Endothelial cell of umbilical vein (primary cell): ENCODE results near the gene TREML1. TPM values are rescaled to one million over a fixed set of nuclear protein-coding genes. Genes with fewer than 3 reads are reported as not detected.

Source experiments
- BruUV-seq: library from RNA; stranded (reverse); fragments of 400-500 nt; replicated peaks from 2 replicates; lab custom pipeline; 2021; lab: Mats Ljungman, UMichigan
- CTCF ChIA-PET: fragments of 300-600, 350-600 bp; sonication (Branson Sonifier 250); formaldehyde crosslinking; loops from one replicate; lab custom pipeline; 2021; ENCODE audit warnings: antibody characterized with exemption, inconsistent platforms; lab: Charles Lee
- POLR2A ChIA-PET: fragments of 300-600, 350-600 bp; sonication (Branson Sonifier 250); formaldehyde crosslinking; loops from one replicate; lab custom pipeline; 2021; ENCODE audit warnings: antibody characterized with exemption, inconsistent platforms; lab: Charles Lee
- DNase-seq: peaks from one replicate; pipeline ENCODE4 v3.0.0-alpha.2; 2011; ENCODE audit warnings: low read depth, low spot score
- FAIRE-seq: peaks from 2 replicates; lab custom pipeline; 2011; peaks lifted over from hg19 to GRCh38; lab: Jason Lieb, UNC
- H2AFZ ChIP-seq: 2 replicates; pipeline ENCODE4 v1.6.0; 2012; ENCODE audit warnings: low read depth, low read length, control low read depth, inconsistent platforms
- H3K27ac ChIP-seq: 2 replicates; pipeline ENCODE4 v1.5.1; 2011; ENCODE audit warnings: low read depth, mild to moderate bottlenecking, control low read depth, low read length, moderate library complexity; ENCODE audit not compliant: insufficient read depth
- H3K27me3 ChIP-seq, 2 experiments: 2 replicates each; pipeline versions ENCODE4 v1.6.0 to v1.6.1; 2011; ENCODE audit warnings: low read length in 2 of 2, mixed read lengths in 1 of 2; ENCODE audit not compliant: control insufficient read depth in 2 of 2, insufficient read depth in 2 of 2
- H3K36me3 ChIP-seq, 2 experiments: 2 replicates in 1 of 2; 3 replicates in 1 of 2; pipeline ENCODE4 v1.5.1; 2011; ENCODE audit warnings: low read length in 2 of 2, mild to moderate bottlenecking in 1 of 2, moderate library complexity in 1 of 2; ENCODE audit not compliant: control insufficient read depth in 2 of 2, insufficient read depth in 2 of 2; ENCODE audit errors: extremely low read depth in 1 of 2
- H3K4me1 ChIP-seq: 3 replicates; pipeline ENCODE4 v1.5.1; 2011; ENCODE audit warnings: mild to moderate bottlenecking, low read length; ENCODE audit not compliant: control insufficient read depth, insufficient read depth; ENCODE audit errors: extremely low read depth
- H3K4me2 ChIP-seq: 2 replicates; pipeline ENCODE4 v1.6.1; 2011; ENCODE audit warnings: low read length, control low read depth, mixed read lengths; ENCODE audit not compliant: insufficient read depth
- H3K4me3 ChIP-seq, 3 experiments: fragments of 200-600 bp in 1 of 3; sonication (generic), shearing (Covaris generic) in 1 of 3; replicated peaks in 1 of 3; 2 replicates each; pipeline ENCODE4 v1.5.1; 2011 to 2016; ENCODE audit warnings: control low read depth in 3 of 3, low read length in 3 of 3, mild to moderate bottlenecking in 2 of 3, inconsistent platforms in 1 of 3, low read depth in 1 of 3, moderate library complexity in 1 of 3; ENCODE audit not compliant: insufficient read depth in 1 of 3
- H3K79me2 ChIP-seq: 2 replicates; pipeline ENCODE4 v1.6.0; 2012; ENCODE audit warnings: low read length, inconsistent platforms; ENCODE audit not compliant: control insufficient read depth, insufficient read depth
- H3K9ac ChIP-seq: replicated peaks from 2 replicates; pipeline ENCODE3; 2011; ENCODE audit warnings: low read length, control low read depth; ENCODE audit not compliant: insufficient read depth; ENCODE audit errors: extremely low read depth
- H3K9me1 ChIP-seq: replicated peaks from 3 replicates; pipeline ENCODE4 v1.6.0; 2011; ENCODE audit warnings: mild to moderate bottlenecking, low read length; ENCODE audit not compliant: control insufficient read depth, insufficient read depth; ENCODE audit errors: extremely low read depth
- H3K9me3 ChIP-seq: replicated peaks from 2 replicates; pipeline ENCODE4 v1.5.1; 2012; ENCODE audit warnings: low read length, inconsistent platforms; ENCODE audit not compliant: control insufficient read depth, insufficient read depth
- H4K20me1 ChIP-seq: replicated peaks from 2 replicates; pipeline ENCODE3; 2011; ENCODE audit warnings: mild to moderate bottlenecking, low read length; ENCODE audit not compliant: control insufficient read depth, insufficient read depth; ENCODE audit errors: extremely low read depth
- EZH2 ChIP-seq: IDR thresholded peaks from 2 replicates; pipeline ENCODE4 v1.6.1; 2012; ENCODE audit warnings: borderline replicate concordance, low read depth, mild to moderate bottlenecking, moderate library complexity, low read length, inconsistent platforms; ENCODE audit not compliant: severe bottlenecking
- GATA2 ChIP-seq: IDR thresholded peaks from 2 replicates; pipeline ENCODE4 v1.7.0; 2011; ENCODE audit warnings: low read depth, mild to moderate bottlenecking, moderate library complexity, mixed read lengths, low read length; ENCODE audit not compliant: insufficient read length, insufficient read depth
- POLR2A ChIP-seq: IDR thresholded peaks from 2 replicates; pipeline ENCODE4 v1.6.1; 2012; ENCODE audit warnings: low read depth, mild to moderate bottlenecking, control low read depth, low read length
- POLR2AphosphoS5 ChIP-seq: IDR thresholded peaks from 2 replicates; pipeline ENCODE4 v1.6.1; 2012; ENCODE audit warnings: low read depth, mild to moderate bottlenecking, control low read depth, low read length, moderate library complexity; ENCODE audit not compliant: insufficient read depth
- dilution Hi-C: fragments of 300-500 bp; cut with MboI; formaldehyde crosslinking; loops from one replicate; pipeline ENCODE4 v1.15.0; 2019; ENCODE audit warnings: low sequenced_read_pairs; ENCODE audit not compliant: extremely low pct_ligation_motif_present
- intact Hi-C: fragments of 100-400 bp; cut with micrococcal nuclease; formaldehyde crosslinking; loops from one replicate; pipeline ENCODE4 v1.10.0; 2022
- polyA plus RNA-seq, 4 experiments: library from polyadenylated mRNA; depleted of rRNA in 3 of 4; stranded (reverse) in 3 of 4; unstranded in 1 of 4; fragments of >200 nt; gene quantifications; 2 replicates each; pipeline versions ENCODE4 v1.2.1 to v1.2.3, GENCODE V29; 2011 to 2012; ENCODE audit warnings: missing spikeins in 1 of 4
- total RNA-seq: library from RNA; stranded (reverse); gene quantifications from 2 replicates; pipeline ENCODE4 v1.2.3, GENCODE V29; 2021
- TF ChIP-seq, protein P1 (sequence below), 2 donors: IDR thresholded peaks; 1 replicate in 1 of 2; 2 replicates in 1 of 2; pipeline ENCODE4 v1.5.1; 2011; ENCODE audit warnings: low read length in 2 of 2, mild to moderate bottlenecking in 2 of 2, moderate library complexity in 2 of 2, control low read depth in 1 of 2, inconsistent platforms in 1 of 2, low read depth in 1 of 2; ENCODE audit not compliant: insufficient read depth in 1 of 2; ENCODE audit errors: extremely low read depth in 1 of 2

TREML1 gene
- total and polyA plus RNA-seq, 2 donors (not counting 3 experiments of a cell fraction or from before 2014, with no cell fraction given) = not detected

- dilution Hi-C loops (no loop called here), intact Hi-C loops (loop anchor here (1.0 kb wide), 2 partner anchors 84 to 90 kb away; no protein-coding TSS in a partner anchor)
- Histone ChIP-seq H3K9me3 (no peaks in the 10 kb centered on the region), H3K27ac (no peak overlapping the region), H3K4me2 (no peak overlapping the region), H2AFZ (no peak overlapping the region), H3K27me3 (peaks cover under 1 to 2% of the 10 kb centered on the region in 2 experiments), H3K9me1 (no peaks in the 10 kb centered on the region), H3K9ac (no peak overlapping the region), H3K36me3 (no peaks in the 10 kb centered on the region), H3K4me3 (no peak overlapping the region), H4K20me1 (no peaks in the 10 kb centered on the region), H3K4me1 (no peaks in the 10 kb centered on the region), H3K79me2 (no peaks in the 10 kb centered on the region)
- BruUV-seq = no TSS peak
- FAIRE-seq (peak; percentile 77), DNase-seq (peak; percentile 73)
- TF ChIP-seq POLR2A (no peak), POLR2AphosphoS5 (no peak), GATA2 (no peak), EZH2 (no peak)
- TF ChIP-seq, protein P1, sequence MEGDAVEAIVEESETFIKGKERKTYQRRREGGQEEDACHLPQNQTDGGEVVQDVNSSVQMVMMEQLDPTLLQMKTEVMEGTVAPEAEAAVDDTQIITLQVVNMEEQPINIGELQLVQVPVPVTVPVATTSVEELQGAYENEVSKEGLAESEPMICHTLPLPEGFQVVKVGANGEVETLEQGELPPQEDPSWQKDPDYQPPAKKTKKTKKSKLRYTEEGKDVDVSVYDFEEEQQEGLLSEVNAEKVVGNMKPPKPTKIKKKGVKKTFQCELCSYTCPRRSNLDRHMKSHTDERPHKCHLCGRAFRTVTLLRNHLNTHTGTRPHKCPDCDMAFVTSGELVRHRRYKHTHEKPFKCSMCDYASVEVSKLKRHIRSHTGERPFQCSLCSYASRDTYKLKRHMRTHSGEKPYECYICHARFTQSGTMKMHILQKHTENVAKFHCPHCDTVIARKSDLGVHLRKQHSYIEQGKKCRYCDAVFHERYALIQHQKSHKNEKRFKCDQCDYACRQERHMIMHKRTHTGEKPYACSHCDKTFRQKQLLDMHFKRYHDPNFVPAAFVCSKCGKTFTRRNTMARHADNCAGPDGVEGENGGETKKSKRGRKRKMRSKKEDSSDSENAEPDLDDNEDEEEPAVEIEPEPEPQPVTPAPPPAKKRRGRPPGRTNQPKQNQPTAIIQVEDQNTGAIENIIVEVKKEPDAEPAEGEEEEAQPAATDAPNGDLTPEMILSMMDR (IDR thresholded peaks at IDR 0.05; ENCODE audit: extremely low read depth in 1 of 2, insufficient read depth in 1 of 2, low read depth in 1 of 2, low read length in 2 of 2) = peak; percentile 67 to 69
- ChIA-PET POLR2A (no interaction called here), CTCF (interaction anchor here (0.7 to 4.5 kb wide), 31 partner anchors 9 to 1836 kb away, joined by 3 to 89 read pairs (median 5); partner anchors contain the start of genes NFYA and OARD1)
These were observed 28.2 kb upstream of the TREML1 start for GRCh38 chr6:41182069-41183034.
